WERI-Rb-1 (cell line): ENCODE measurements around the gene PSPN.

Experiments
- DNase-seq: peaks from one replicate; pipeline ENCODE4 v3.0.0-alpha.2; 2020
- H3K27ac ChIP-seq: fragments of 250-450 bp; sonication (Bioruptor Pico); 2 replicates; pipeline ENCODE4 v1.5.1; 2020; ENCODE audit warnings: mild to moderate bottlenecking, moderate library complexity
- H3K27me3 ChIP-seq: fragments of 250-450 bp; sonication (Bioruptor Pico); 2 replicates; pipeline ENCODE4 v1.5.1; 2021; ENCODE audit warnings: mild to moderate bottlenecking, low read depth, moderate library complexity; ENCODE audit not compliant: insufficient read depth, severe bottlenecking
- H3K36me3 ChIP-seq: fragments of 250-450 bp; sonication (Bioruptor Pico); 2 replicates; pipeline ENCODE4 v1.5.1; 2020; ENCODE audit warnings: mild to moderate bottlenecking, moderate library complexity
- H3K4me3 ChIP-seq: 2 replicates; pipeline ENCODE4 v1.5.1; 2011; ENCODE audit warnings: low read depth, mild to moderate bottlenecking, control low read depth, low read length
- H3K9me3 ChIP-seq: fragments of 250-450 bp; sonication (Bioruptor Pico); 2 replicates; pipeline ENCODE4 v1.5.1; 2021; ENCODE audit warnings: mild to moderate bottlenecking, moderate library complexity; ENCODE audit not compliant: severe bottlenecking
- TF ChIP-seq, protein P1 (sequence below): IDR thresholded peaks from 2 replicates; pipeline ENCODE4 v1.5.1; 2011; ENCODE audit warnings: low read depth, mild to moderate bottlenecking, control low read depth, inconsistent platforms, low read length

PSPN gene

DNA sequence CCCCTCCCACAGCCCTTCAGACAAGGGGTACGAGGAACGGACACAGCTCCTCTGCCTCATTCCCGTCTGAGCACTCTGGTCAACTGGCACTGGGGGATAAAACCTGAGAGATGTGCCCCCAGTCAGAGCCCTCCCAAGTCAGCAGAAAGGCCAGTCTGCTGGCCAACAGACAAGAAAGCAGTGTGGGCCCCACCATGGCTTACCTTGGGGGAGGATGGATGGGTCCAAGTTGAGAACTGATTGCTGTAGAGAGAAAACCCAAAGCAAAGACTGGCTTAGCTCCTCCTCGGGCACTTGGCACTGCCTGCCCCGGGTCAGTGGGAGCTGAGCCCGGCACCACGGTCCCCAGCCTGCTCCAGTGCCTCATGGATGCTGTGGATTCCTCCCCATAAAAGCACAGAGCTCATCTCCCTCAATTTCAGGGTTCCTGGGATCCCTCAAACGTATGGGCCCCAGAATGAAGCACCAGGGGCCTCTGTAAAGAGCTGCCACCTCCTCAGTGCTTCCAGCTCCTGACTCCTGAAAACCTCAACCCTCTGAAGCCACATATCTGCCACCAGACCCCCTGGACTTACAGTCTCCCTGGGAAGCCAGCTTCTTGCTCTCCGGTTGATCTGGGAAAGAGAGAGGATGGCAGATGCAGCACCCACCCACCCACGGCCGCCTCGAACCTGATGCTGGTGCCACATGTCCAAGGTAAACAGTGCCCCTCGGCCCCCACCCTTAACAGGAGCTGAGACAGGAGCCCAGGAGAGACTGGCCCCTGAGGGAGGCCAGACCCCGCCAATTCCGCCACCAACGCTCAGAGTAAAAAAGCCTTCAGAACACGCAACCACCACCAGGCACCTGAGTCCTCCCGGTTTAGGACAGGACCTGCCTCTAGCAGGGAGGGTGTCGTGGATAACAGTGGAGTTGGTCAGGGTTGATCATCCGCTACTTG is 45.6 kb upstream of the PSPN start:
- TF ChIP-seq, protein P1, sequence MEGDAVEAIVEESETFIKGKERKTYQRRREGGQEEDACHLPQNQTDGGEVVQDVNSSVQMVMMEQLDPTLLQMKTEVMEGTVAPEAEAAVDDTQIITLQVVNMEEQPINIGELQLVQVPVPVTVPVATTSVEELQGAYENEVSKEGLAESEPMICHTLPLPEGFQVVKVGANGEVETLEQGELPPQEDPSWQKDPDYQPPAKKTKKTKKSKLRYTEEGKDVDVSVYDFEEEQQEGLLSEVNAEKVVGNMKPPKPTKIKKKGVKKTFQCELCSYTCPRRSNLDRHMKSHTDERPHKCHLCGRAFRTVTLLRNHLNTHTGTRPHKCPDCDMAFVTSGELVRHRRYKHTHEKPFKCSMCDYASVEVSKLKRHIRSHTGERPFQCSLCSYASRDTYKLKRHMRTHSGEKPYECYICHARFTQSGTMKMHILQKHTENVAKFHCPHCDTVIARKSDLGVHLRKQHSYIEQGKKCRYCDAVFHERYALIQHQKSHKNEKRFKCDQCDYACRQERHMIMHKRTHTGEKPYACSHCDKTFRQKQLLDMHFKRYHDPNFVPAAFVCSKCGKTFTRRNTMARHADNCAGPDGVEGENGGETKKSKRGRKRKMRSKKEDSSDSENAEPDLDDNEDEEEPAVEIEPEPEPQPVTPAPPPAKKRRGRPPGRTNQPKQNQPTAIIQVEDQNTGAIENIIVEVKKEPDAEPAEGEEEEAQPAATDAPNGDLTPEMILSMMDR, result no peak
- H3K27ac ChIP-seq, result no peak overlapping the region
- H3K4me3 ChIP-seq, result no peak overlapping the region
- peaks cover 5% of the 10 kb centered on the region for H3K9me3 ChIP-seq
- peaks cover 73% of the 10 kb centered on the region for H3K36me3 ChIP-seq
- H3K27me3 ChIP-seq, result no peaks in the 10 kb centered on the region
- no peak for DNase-seq

- H3K27ac ChIP-seq, result no peak overlapping the region
- H3K9me3 ChIP-seq, result no peaks in the 10 kb centered on the region
- no peak for DNase-seq
- TF ChIP-seq, protein P1, result no peak
- H3K27me3 ChIP-seq, result no peaks in the 10 kb centered on the region
- H3K36me3 ChIP-seq, result peaks cover 94% of the 10 kb centered on the region
- H3K4me3 ChIP-seq, result no peak overlapping the region
These were observed 42.8 kb upstream of the PSPN start for GRCh38 chr19:6418562-6418932.

- H3K36me3 ChIP-seq, result peaks cover 88% of the 10 kb centered on the region
- peak; percentile 55 for DNase-seq
- no peaks in the 10 kb centered on the region for H3K27me3 ChIP-seq
- H3K4me3 ChIP-seq, result no peak overlapping the region
- H3K9me3 ChIP-seq, result no peaks in the 10 kb centered on the region
- TF ChIP-seq, protein P1, result peak; percentile 77
- H3K27ac ChIP-seq, result no peak overlapping the region
These were observed 42.2 kb upstream of the PSPN start for GRCh38 chr19:6417713-6418561.

DNA sequence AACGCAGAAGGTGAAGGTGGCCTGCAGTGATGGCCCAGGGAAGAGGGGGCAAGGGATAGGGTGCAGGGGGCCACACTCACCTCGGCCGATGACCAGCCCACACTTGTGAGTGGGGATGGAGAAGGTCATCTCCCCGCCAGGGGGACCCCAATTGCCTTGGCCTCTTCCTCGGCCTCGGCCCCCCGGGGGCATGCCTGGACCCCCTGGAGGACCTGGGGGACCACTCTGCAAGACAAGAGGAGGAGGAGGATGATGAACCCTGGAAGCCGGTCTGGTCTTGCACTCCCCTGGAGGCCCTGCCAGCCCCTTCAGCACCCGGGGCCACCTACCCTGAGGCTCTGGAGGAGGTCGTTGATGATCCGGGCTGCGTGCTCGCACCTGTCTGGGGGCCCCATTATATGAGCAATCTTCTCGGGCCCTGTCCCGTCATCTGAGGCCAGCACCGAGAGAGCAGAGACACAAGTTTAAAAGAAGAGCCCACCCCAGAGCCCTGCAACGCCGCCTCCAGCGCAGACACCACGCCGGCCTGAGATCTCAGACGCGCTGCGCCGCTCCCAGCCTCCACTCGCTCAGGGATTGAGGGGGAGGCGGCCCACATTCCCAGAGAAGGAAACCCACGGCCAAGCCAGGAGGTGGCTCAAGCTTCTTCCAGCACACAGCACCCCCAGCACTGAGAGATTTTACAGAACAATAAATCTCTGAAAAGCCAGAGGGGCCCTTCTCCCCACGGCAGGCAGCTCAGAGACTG is 41.1 kb upstream of the PSPN start:
- TF ChIP-seq, protein P1, result no peak
- Histone ChIP-seq H3K4me3 (no peak overlapping the region), H3K9me3 (no peaks in the 10 kb centered on the region), H3K27ac (no peak overlapping the region), H3K27me3 (no peaks in the 10 kb centered on the region), H3K36me3 (peaks cover 77% of the 10 kb centered on the region)
- no peak for DNase-seq

DNA sequence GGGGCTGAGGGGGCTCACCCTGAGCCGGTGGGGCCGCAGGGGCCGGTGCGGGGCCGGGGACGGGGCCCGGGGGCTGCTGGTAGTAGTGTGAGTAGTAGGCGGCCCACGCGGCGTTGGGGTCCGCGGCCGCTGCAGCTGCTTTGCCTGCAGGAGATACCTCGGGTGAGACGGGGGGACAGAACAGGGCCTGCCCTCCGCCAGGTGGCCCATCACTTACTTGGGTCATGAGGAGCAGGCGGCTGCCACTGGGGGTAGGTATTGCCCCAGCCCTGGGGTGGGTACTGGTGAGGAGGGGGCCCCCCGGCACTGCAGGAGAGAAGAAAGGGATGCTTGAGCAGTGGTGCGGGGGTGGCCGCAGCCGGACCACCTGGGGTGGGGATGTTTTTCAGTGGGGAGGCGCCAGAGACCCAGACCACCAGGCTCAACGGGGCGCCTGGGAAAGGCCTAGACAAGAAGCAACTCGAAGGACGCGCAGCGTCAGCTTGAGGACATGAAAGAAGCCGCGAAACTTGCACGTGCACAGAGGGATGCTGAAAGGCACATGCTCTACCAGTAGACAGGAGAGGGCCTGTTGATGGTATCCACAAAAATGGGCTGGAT is 40.0 kb upstream of the PSPN start:
- peaks cover 65% of the 10 kb centered on the region for H3K36me3 ChIP-seq
- no peak for DNase-seq

More for the DNA sequence above, 40.0 kb upstream of the PSPN start:
- no peaks in the 10 kb centered on the region for H3K9me3 ChIP-seq
- no peaks in the 10 kb centered on the region for H3K27me3 ChIP-seq
- TF ChIP-seq, protein P1, result no peak
- no peak overlapping the region for H3K4me3 ChIP-seq
- H3K27ac ChIP-seq, result no peak overlapping the region
